ENCODE results near the gene SMCHD1.

- TF ChIP-seq SUZ12 (IDR thresholded peaks at IDR 0.05) (no peak), SP1 (IDR thresholded peaks at IDR 0.05) (no peak), CTBP1 (IDR thresholded peaks at IDR 0.05; ENCODE audit: borderline replicate concordance) (no peak)
These were observed 60.5 kb downstream of the SMCHD1 start for GRCh38 chr18:2715990-2716389.

Data from HEK293T (cell line).